Loucy (cell line): ENCODE measurements around the gene ANKRD33B.

Experiments
- CTCF ChIP-seq: fragments of 200-600 bp; sonication (generic); conservative IDR thresholded peaks from 2 replicates; pipeline ENCODE4 v1.5.1; 2014; ENCODE audit warnings: mild to moderate bottlenecking, antibody characterized with exemption, low read length
- EZH2phosphoT487 ChIP-seq: fragments of 200-600 bp; IDR thresholded peaks from 2 replicates; pipeline ENCODE4 v1.6.1; 2018; ENCODE audit warnings: antibody characterized with exemption, mild to moderate bottlenecking, moderate library complexity, borderline replicate concordance

GRCh38 chr5:10553476-10553875 is 10.4 kb upstream of the ANKRD33B start:
- TF ChIP-seq CTCF (no peak), EZH2phosphoT487 (no peak)
